IMR-90 (cell line): ENCODE measurements around the gene DUSP11. TPM values are rescaled to one million over a fixed set of nuclear protein-coding genes. Genes with fewer than 3 reads are reported as not detected.
"Not testable (repeated sequence)": the region's sequence is repeated elsewhere in the genome, so short reads cannot be mapped to it uniquely, and the experiment has no call there.

Source experiments
- ATAC-seq: fragments of 200-7000 bp; cut with Tn5 transposase; 2 replicates; pipeline ENCODE4 v1.9.1; 2020; ENCODE audit warnings: low read depth, mild to moderate bottlenecking, moderate library complexity
- BruUV-seq: library from RNA; stranded (reverse); fragments of 400-500 nt; replicated peaks from 2 replicates; lab custom pipeline; 2021; lab: Mats Ljungman, UMichigan
- CTCF ChIA-PET: fragments of 300-600 bp; formaldehyde crosslinking; extraction: SDS; loops from one replicate; lab custom pipeline; 2021; ENCODE audit warnings: antibody characterized with exemption; lab: Yijun Ruan, JAX
- POLR2A ChIA-PET: fragments of 300-600 bp; sonication (Branson Sonifier 250); formaldehyde crosslinking; loops from one replicate; lab custom pipeline; 2022; ENCODE audit warnings: antibody characterized with exemption; ENCODE audit not compliant: unreplicated experiment; lab: Charles Lee
- DNase-seq: peaks from one replicate; pipeline ENCODE4 v3.0.0; 2013
- H2AFZ ChIP-seq: replicated peaks from 2 replicates; pipeline ENCODE3; 2013; ENCODE audit warnings: low read length, mild to moderate bottlenecking; ENCODE audit not compliant: poor library complexity
- H2AK5ac ChIP-seq: 2 replicates; pipeline ENCODE4 v1.6.1; 2013; ENCODE audit warnings: low read depth, low read length, inconsistent platforms
- H2AK9ac ChIP-seq: replicated peaks from 2 replicates; pipeline ENCODE3; 2013; ENCODE audit warnings: mild to moderate bottlenecking, low read depth, low read length, moderate library complexity; ENCODE audit not compliant: poor library complexity
- H2BK120ac ChIP-seq: 2 replicates; pipeline ENCODE4 v1.6.1; 2013; ENCODE audit warnings: low read depth, low read length, inconsistent platforms
- H2BK15ac ChIP-seq: 3 replicates; pipeline ENCODE4 v1.6.1; 2013; ENCODE audit warnings: low read depth, low read length, inconsistent platforms
- H2BK20ac ChIP-seq: 2 replicates; pipeline ENCODE4 v1.6.1; 2013; ENCODE audit warnings: low read depth, mild to moderate bottlenecking, inconsistent platforms, low read length, moderate library complexity
- H2BK5ac ChIP-seq: 2 replicates; pipeline ENCODE4 v1.6.1; 2013; ENCODE audit warnings: mild to moderate bottlenecking, low read depth, low read length, inconsistent platforms; ENCODE audit not compliant: poor library complexity, severe bottlenecking
- H3K14ac ChIP-seq: replicated peaks from 2 replicates; pipeline ENCODE4 v1.6.1; 2013; ENCODE audit warnings: low read depth, low read length, inconsistent platforms
- H3K18ac ChIP-seq: 2 replicates; pipeline ENCODE4 v1.6.1; 2013; ENCODE audit warnings: low read depth, low read length, control low read depth
- H3K23ac ChIP-seq: 2 replicates; pipeline ENCODE4 v1.6.1; 2013; ENCODE audit warnings: low read depth, low read length, inconsistent platforms
- H3K27ac ChIP-seq: 2 replicates; pipeline ENCODE4 v1.5.1; 2013; ENCODE audit warnings: mild to moderate bottlenecking, control low read depth, low read length; ENCODE audit not compliant: insufficient read depth
- H3K27me3 ChIP-seq: 2 replicates; pipeline ENCODE4 v1.6.1; 2013; ENCODE audit warnings: low read length; ENCODE audit not compliant: control insufficient read depth, insufficient read depth
- H3K36me3 ChIP-seq: 2 replicates; pipeline ENCODE4 v1.6.1; 2013; ENCODE audit warnings: low read length, mixed read lengths; ENCODE audit not compliant: control insufficient read depth, insufficient read depth
- H3K4ac ChIP-seq: 2 replicates; pipeline ENCODE4 v1.6.1; 2013; ENCODE audit warnings: low read depth, low read length, inconsistent platforms
- H3K4me1 ChIP-seq: 2 replicates; pipeline ENCODE4 v1.6.1; 2013; ENCODE audit warnings: low read length, mixed read lengths; ENCODE audit not compliant: control insufficient read depth, insufficient read depth
- H3K4me2 ChIP-seq: 2 replicates; pipeline ENCODE4 v1.6.1; 2013; ENCODE audit warnings: low read depth, mild to moderate bottlenecking, control low read depth, low read length, moderate library complexity
- H3K4me3 ChIP-seq: 2 replicates; pipeline ENCODE4 v1.5.1; 2013; ENCODE audit warnings: low read depth, mild to moderate bottlenecking, control low read depth, low read length, moderate library complexity; ENCODE audit not compliant: insufficient read depth
- H3K56ac ChIP-seq: 2 replicates; pipeline ENCODE4 v1.6.1; 2013; ENCODE audit warnings: low read length, inconsistent platforms; ENCODE audit not compliant: insufficient read depth; ENCODE audit errors: extremely low read depth
- H3K79me1 ChIP-seq, 2 experiments: 2 replicates each; pipeline ENCODE4 v1.6.1; 2013; ENCODE audit warnings: low read length in 2 of 2, inconsistent platforms in 1 of 2, low read depth in 1 of 2
- H3K9ac ChIP-seq: 2 replicates; pipeline ENCODE4 v1.6.1; 2013; ENCODE audit warnings: low read depth, low read length, control low read depth
- H3K9me1 ChIP-seq: 2 replicates; pipeline ENCODE4 v1.6.1; 2013; ENCODE audit warnings: low read length, inconsistent platforms; ENCODE audit not compliant: insufficient read depth
- H3K9me3 ChIP-seq: 2 replicates; pipeline ENCODE4 v1.6.1; 2013; ENCODE audit warnings: low read length; ENCODE audit not compliant: control insufficient read depth, insufficient read depth
- H4K20me1 ChIP-seq: 2 replicates; pipeline ENCODE4 v1.6.1; 2013; ENCODE audit warnings: low read length, inconsistent platforms; ENCODE audit not compliant: insufficient read depth
- H4K5ac ChIP-seq: 2 replicates; pipeline ENCODE4 v1.6.1; 2013; ENCODE audit warnings: mild to moderate bottlenecking, low read depth, low read length, control low read depth
- H4K8ac ChIP-seq, 2 experiments: 2 replicates each; pipeline ENCODE4 v1.6.1; 2013; ENCODE audit warnings: low read depth in 2 of 2, low read length in 2 of 2, control low read depth in 1 of 2, inconsistent platforms in 1 of 2
- H4K91ac ChIP-seq: 2 replicates; pipeline ENCODE4 v1.6.1; 2013; ENCODE audit warnings: low read depth, low read length, inconsistent platforms; ENCODE audit not compliant: insufficient read depth
- WGBS, 2 experiments: methylation state at CpG; one replicate each; pipeline versions ENCODE4 v1.1.5 to v1.1.7; 2013; ENCODE audit warnings: missing lambda C conversion rate in 2 of 2; ENCODE audit not compliant: insufficient read length in 1 of 2; ENCODE audit errors: extremely low coverage in 2 of 2; 5-methylcytosine and 5-hydroxymethylcytosine counted together
- dilution Hi-C: fragments of 300-500 bp; cut with HindIII; formaldehyde crosslinking; loops from one replicate; pipeline ENCODE4 v1.14.3; 2018; ENCODE audit warnings: low sequenced_read_pairs; ENCODE audit not compliant: unreplicated experiment
- in situ Hi-C: fragments of 300-500 bp; cut with MboI; formaldehyde crosslinking; loops from 3 replicates; pipeline ENCODE4 v1.14.3; 2019; ENCODE audit warnings: low sequenced_read_pairs, inconsistent platforms, mixed read lengths
- intact Hi-C: fragments of 100-400 bp; cut with micrococcal nuclease; formaldehyde crosslinking; loops from 2 replicates; pipeline ENCODE4 v1.10.0; 2022
- polyA plus RNA-seq, 3 experiments: library from polyadenylated mRNA; depleted of rRNA; stranded (reverse); fragments of >200 nt; gene quantifications; 2 replicates each; pipeline ENCODE4 v1.2.3, GENCODE V29; 2012; ENCODE audit warnings: low replicate concordance in 1 of 3
- total RNA-seq: library from RNA; depleted of rRNA; stranded (reverse); fragments of >200 nt; gene quantifications from 2 replicates; pipeline ENCODE4 v1.2.3, GENCODE V29; 2012

Gene DUSP11
- total and polyA plus RNA-seq, 2 of the 4 experiments (the other 2 are of a cell fraction), result 22.4 to 25.6 TPM

GRCh38 chr2:73754332-73754731 lies 25.6 kb downstream of the DUSP11 start:
- H3K56ac ChIP-seq, H2BK5ac ChIP-seq, H2BK120ac ChIP-seq, H3K4me1 ChIP-seq, H2AFZ ChIP-seq, H2BK20ac ChIP-seq, H3K23ac ChIP-seq, H3K9me3 ChIP-seq, H4K20me1 ChIP-seq, H3K4me3 ChIP-seq, H3K18ac ChIP-seq, DNase-seq, H2AK5ac ChIP-seq, H3K27ac ChIP-seq, intact Hi-C loops, dilution Hi-C loops, H4K5ac ChIP-seq, H3K79me1 ChIP-seq, ATAC-seq, H2AK9ac ChIP-seq, H3K9ac ChIP-seq, H3K4me2 ChIP-seq, H3K27me3 ChIP-seq, in situ Hi-C loops, H3K4ac ChIP-seq, H3K9me1 ChIP-seq, H2BK15ac ChIP-seq, BruUV-seq, H4K91ac ChIP-seq, POLR2A ChIA-PET, H4K8ac ChIP-seq, H3K14ac ChIP-seq: not testable (repeated sequence)
- peaks cover 33% of the 10 kb centered on the region for H3K36me3 ChIP-seq
- CTCF ChIA-PET, result interaction anchor here (0.7 kb wide), 1 partner anchor 8 kb away, joined by 3 read pairs; no protein-coding TSS in a partner anchor
- WGBS, 2 experiments, result 98% methylated on average over 6 of the region's 7 CpGs; no CpG with 5 or more reads in 1 of the 2 experiments
